SK-N-SH treated with all-trans-retinoic acid at 6 μM for 48 hours (cell line): ENCODE results near the gene SLC7A5.

ENCODE experiments used
- CREB5 ChIP-seq: fragments of 250-450 bp; sonication (Bioruptor Pico); IDR thresholded peaks from 2 replicates; pipeline ENCODE4 v1.5.1; 2020; ENCODE audit warnings: low read depth, mild to moderate bottlenecking, moderate library complexity
- GLIS3 ChIP-seq: fragments of 250-450 bp; sonication (Bioruptor Pico); IDR thresholded peaks from 2 replicates; pipeline ENCODE4 v1.5.0; 2020; ENCODE audit warnings: mild to moderate bottlenecking, moderate library complexity
- PATZ1 ChIP-seq: fragments of 250-450 bp; sonication (Bioruptor Pico); IDR thresholded peaks from 2 replicates; pipeline ENCODE4 v1.8.0; 2020; ENCODE audit warnings: mild to moderate bottlenecking, moderate library complexity, borderline replicate concordance
- POU6F1 ChIP-seq: fragments of 250-450 bp; sonication (Bioruptor Pico); IDR thresholded peaks from 2 replicates; pipeline ENCODE4 v1.8.0; 2021; ENCODE audit warnings: low read depth, mild to moderate bottlenecking, moderate library complexity, borderline replicate concordance
- PPARA ChIP-seq: fragments of 250-450 bp; sonication (Bioruptor Pico); IDR thresholded peaks from 2 replicates; pipeline ENCODE4 v1.5.0; 2020; ENCODE audit warnings: mild to moderate bottlenecking, borderline replicate concordance
- RARB ChIP-seq: fragments of 250-450 bp; sonication (Bioruptor Pico); IDR thresholded peaks from 2 replicates; pipeline ENCODE4 v1.8.0; 2021; ENCODE audit warnings: mild to moderate bottlenecking, moderate library complexity
- ZFP3 ChIP-seq: fragments of 250-450 bp; sonication (Bioruptor Pico); IDR thresholded peaks from 2 replicates; pipeline ENCODE4 v1.5.0; 2020; ENCODE audit warnings: mild to moderate bottlenecking, moderate library complexity
- ZFP30 ChIP-seq: fragments of 450-650 bp; formaldehyde crosslinking; IDR thresholded peaks from 2 replicates; pipeline ENCODE4 v1.5.0; 2022; ENCODE audit warnings: mild to moderate bottlenecking, moderate library complexity
- ZNF8 ChIP-seq: fragments of 450-650 bp; formaldehyde crosslinking; IDR thresholded peaks from 2 replicates; pipeline ENCODE4 v1.5.0; 2020; ENCODE audit warnings: mild to moderate bottlenecking, moderate library complexity

- TF ChIP-seq POU6F1 (CRISPR knock-in tag), result no peak
- no peak for TF ChIP-seq CREB5 (CRISPR knock-in tag)
- TF ChIP-seq PATZ1 (CRISPR knock-in tag), result no peak
- no peak for TF ChIP-seq RARB (CRISPR knock-in tag)
- TF ChIP-seq PPARA (CRISPR knock-in tag), result no peak
- TF ChIP-seq ZNF8, result no peak
- TF ChIP-seq ZFP30 (CRISPR knock-in tag), result no peak
- no peak for TF ChIP-seq ZFP3
- TF ChIP-seq GLIS3, result no peak
These were observed 24.5 kb downstream of the SLC7A5 start for GRCh38 chr16:87844809-87845208.
